GM21528 (cell line): ENCODE measurements around the gene THSD4.

Experiments
- ATAC-seq: cut with Tn5 transposase; IDR thresholded peaks from one replicate; pipeline ENCODE4 v1.9.1; 2021; ENCODE audit warnings: mild to moderate bottlenecking, moderate library complexity; ENCODE audit not compliant: unreplicated experiment, low FRiP score

THSD4 gene

GRCh38 chr15:71804226-71804625 lies 689.0 kb downstream of the THSD4 start:
- ATAC-seq, result no peak

GRCh38 chr15:71804695-71805470 lies 689.6 kb downstream of the THSD4 start:
- ATAC-seq, result no peak

GRCh38 chr15:71806452-71806931 lies 691.2 kb downstream of the THSD4 start:
- no peak for ATAC-seq

GRCh38 chr15:71807125-71807629 lies 691.9 kb downstream of the THSD4 start:
- ATAC-seq, result no peak

GRCh38 chr15:71807691-71808091 lies 692.4 kb downstream of the THSD4 start:
- ATAC-seq, result no peak

- no peak for ATAC-seq
Observed at GRCh38 chr15:71808311-71809020, 693.2 kb downstream of the THSD4 start.

GRCh38 chr15:71809346-71809745 lies 694.1 kb downstream of the THSD4 start:
- ATAC-seq, result no peak

GRCh38 chr15:71810256-71811035 lies 695.2 kb downstream of the THSD4 start, which contains the start of gene NR2E3:
Gene NR2E3 (plus strand): TSS chr15:71810554. CDS start chr15:71810744, 190 bp downstream.
- no peak for ATAC-seq

- ATAC-seq, result no peak
Observed at GRCh38 chr15:71811036-71811736, 695.9 kb downstream of the THSD4 start.

- no peak for ATAC-seq
Observed at GRCh38 chr15:71811752-71812735, 696.8 kb downstream of the THSD4 start.

- no peak for ATAC-seq
Observed at GRCh38 chr15:71812966-71813722, 697.9 kb downstream of the THSD4 start.

- ATAC-seq, result no peak
Observed at GRCh38 chr15:71813723-71814470, 698.6 kb downstream of the THSD4 start.

- ATAC-seq, result no peak
Observed at GRCh38 chr15:71815301-71815700, 700.0 kb downstream of the THSD4 start.

GRCh38 chr15:71817351-71817750 lies 702.1 kb downstream of the THSD4 start:
- ATAC-seq, result no peak

- no peak for ATAC-seq
Observed at GRCh38 chr15:71820127-71820526, 704.9 kb downstream of the THSD4 start.

- no peak for ATAC-seq
Observed at GRCh38 chr15:71821547-71822129, 706.4 kb downstream of the THSD4 start.
